Stimulated activated CD8-positive, alpha-beta memory T cell treated with anti-CD3 and anti-CD28 coated beads, Interleukin-15, amount 100 ng/mL, for 4 hours (primary cell): Measurements from ENCODE around the gene CIDEB.
"Not testable (repeated sequence)": the region's sequence is repeated elsewhere in the genome, so short reads cannot be mapped to it uniquely, and the experiment has no call there.

Experiments used
- DNase-seq, 2 donors: peaks; one replicate each; pipeline ENCODE4 v3.0.0-alpha.2; 2020; ENCODE audit warnings: low read depth in 2 of 2

Gene CIDEB, protein sequence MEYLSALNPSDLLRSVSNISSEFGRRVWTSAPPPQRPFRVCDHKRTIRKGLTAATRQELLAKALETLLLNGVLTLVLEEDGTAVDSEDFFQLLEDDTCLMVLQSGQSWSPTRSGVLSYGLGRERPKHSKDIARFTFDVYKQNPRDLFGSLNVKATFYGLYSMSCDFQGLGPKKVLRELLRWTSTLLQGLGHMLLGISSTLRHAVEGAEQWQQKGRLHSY

DNA sequence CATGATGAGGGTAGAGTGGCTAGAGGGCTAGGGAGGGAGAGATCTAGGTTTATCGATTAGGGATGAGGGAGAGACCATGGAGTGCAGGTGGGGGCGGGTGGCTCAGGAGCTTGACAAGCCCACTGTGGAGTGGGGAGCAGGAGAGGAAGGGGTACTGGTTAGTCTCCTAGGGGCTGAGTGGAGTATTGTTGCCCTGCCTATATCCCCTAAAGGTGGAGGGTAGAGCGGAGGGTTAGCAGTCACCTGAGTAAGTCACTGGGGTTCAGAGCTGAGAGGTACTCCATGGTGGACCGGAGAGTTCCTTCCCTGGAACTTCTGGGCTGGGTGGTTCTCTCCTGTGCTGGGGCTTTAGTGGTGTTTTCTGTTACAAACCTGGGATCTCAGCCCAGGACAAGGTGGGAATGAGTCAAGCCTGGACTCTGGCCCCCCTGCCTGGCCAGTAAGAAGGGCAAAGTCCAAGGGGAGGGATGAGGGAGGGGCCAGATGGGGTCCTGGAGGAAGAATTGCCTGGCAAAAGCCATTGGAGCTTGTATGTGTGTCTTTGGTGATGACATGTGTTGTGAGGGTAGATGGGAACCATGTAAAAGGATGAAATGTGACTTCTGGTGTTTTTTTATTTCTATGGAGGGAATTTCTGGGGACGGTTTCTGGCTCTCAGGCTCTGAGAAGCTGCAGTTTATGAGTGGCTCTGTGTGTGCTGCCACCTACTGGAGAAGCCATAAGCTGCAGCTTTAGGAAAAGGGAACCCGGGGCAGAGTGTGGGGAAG is at the start of gene CIDEB:
CIDEB (minus strand) TSS at position 403 of the 767 bp plus-strand sequence; CDS start at position 284, 119 bp downstream.
- DNase-seq = no peak

DNA sequence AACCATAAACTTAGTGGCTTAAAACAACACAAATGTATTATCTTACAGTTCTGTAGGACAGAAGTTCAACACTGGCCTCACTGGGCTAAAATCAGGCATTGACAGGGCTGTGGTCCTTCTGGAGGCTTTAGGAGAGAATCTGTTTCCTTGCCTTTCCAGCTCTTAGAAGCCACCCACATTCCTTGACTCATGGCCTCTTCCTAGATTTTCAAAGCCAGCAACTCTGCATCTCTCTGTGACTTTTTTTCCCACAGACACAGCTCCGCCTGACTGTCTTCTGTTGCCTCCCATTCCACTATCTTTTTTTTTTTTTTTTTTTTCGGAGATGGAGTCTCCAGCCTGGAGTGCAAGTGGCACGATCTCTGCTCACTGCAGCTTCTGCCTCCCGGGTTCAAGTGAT is 48.4 kb upstream of the CIDEB start:
- DNase-seq = no peak

DNA sequence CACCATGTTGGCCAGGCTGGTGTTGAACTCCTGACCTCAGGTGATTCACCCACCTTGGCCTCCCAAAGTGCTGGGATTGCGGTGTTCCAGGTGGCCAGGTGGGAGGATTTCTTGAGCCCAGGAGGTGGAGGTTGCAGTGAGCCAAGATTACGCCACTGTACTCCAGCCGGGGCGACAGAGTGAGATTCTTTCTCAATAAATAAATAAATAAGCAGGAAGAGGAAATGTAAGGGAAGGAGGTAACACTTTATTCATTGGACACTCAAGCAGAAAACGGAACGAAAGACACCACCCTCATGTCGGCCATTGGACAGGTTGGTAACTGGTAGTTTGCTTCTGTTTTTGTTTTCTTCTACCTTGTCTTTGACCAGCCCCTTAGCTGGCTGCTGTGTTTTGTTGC is 47.2 kb upstream of the CIDEB start:
- no peak for DNase-seq

DNA sequence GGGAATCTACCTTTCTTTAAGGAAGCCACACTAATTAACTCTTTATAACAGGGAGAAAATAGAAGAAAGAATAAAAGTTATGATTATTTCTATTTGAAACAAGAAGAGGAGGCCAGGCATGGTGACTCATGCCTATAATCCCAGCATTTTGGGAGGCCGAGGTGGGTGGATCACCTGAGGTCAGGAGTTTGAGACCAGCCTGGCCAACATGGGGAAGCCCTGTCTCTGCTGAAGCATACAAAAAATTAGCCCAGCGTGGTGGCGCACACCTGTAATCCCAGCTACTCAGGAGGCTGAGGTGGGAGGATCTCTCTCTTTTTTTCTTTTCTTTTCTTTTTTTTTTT is 46.7 kb upstream of the CIDEB start:
- DNase-seq = not testable (repeated sequence)

DNA sequence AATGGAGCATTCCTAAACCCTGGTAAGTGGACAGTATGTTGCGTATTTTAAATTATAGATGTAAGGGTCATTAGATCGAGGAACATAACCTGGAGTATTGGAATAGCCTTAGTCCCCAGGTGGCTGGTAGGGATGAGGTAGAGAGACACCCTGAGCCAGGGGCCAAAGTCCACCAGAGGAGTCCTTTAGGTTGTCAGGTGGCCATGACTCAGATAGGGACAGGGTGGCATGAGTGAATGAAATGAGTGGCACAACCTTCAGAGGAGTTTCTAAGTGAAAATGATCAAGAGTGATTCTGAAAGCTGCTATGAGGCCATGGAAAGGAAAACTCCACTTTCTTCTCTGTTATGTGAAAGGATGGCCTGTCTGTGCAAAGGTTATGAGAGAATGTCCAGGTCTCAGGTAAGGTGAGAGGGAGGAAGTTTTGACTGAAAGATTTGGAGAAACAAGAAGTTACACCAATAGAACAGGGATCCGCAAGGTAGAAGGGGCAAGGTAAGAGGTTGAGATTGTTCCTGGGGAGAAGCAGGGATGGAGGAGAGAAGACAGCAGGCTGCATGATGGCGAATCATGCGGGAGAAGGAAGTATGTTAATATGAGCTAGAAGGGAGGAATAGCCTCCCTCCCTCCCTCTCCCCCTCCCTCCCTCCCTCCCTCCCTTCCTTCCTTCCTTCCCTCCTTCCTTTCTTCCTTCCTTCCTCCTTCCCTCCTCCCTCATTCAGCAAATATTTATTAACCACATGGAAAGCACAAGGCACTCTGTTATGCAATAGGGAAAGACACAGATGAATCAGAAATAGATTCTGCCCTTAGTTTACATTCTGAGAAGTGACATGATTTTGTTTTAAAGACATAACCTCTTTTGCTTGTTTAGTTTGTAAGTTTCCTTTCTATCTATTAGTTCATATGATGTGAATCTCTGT is 46.0 kb upstream of the CIDEB start:
- DNase-seq = no peak

DNA sequence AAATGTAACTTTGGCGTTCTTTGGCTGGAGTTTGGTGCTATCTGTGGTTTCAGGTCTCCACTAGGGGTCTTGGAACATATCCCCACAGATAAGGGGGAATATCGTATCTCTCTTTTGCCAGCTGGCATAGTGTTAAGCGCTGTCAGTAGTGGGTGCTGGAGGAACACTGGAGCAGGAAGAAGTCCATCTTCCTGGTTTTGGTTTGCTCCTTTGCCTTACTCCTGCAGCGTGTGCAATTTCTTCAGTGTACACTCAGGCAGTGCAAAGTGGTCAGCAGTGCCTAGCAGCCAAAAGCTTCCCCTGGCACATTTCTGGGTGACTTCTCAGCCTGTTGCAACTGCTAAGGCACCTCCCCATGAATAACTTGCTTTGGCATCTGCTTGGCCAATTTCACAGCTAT is 43.7 kb upstream of the CIDEB start:
- DNase-seq = no peak

DNA sequence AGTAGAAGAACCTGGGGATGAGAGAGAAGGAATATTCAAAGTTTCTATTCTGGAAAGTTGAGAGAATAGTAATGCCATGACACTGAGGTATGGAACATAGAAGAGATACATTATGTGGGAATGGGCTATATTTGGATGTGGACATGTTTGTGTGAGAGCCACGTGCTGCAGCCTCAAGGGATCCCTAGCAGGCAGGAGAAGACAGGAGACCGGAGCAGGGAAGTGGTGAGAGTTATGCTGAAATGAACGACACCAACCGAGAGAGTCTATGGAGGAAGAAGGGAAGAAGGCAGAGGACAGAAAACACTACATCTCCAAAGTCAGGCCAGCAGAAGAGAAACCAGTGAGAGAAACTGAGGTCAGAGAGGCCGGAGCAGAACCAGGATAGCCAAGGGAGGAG is 42.0 kb upstream of the CIDEB start:
- no peak for DNase-seq

DNA sequence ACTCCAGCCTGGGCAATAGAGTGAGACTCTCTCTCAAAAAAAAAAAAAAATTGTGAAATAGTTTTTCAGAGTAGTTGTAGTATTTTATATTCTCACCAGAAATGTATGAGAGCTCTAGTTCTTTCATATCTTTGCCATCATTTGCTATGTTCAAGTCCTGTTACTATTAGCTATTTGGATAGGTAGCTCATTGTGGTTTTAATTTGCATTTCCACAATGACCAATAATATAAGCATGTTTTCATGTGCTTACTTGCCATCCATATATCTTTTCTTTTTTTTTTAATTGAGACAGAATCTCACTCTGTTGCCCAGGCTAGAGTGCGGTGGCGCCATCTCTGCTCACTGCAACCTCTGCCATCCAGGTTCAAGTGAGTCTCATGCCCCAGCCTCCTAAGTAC is 40.4 kb upstream of the CIDEB start:
- DNase-seq = no peak

DNA sequence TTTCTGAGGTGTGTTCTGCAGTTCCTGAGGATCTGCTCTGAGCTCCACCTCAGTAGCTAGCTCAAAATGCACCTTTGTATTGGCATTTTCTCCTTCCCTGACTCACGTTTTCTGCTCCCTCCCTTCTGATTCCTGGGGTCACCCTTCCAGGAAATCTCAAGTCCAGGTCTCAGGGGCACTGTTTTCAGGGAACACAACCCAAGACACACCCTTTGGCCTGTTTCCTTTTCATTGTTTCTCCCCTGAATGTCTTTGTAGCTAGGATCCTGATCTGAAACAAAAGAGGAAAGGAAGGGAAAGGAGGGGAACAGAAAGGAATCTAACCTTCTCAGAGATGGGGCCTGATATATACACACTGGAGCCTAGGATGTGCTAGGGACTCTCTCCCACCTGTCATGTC is 39.4 kb upstream of the CIDEB start:
- DNase-seq = no peak

DNA sequence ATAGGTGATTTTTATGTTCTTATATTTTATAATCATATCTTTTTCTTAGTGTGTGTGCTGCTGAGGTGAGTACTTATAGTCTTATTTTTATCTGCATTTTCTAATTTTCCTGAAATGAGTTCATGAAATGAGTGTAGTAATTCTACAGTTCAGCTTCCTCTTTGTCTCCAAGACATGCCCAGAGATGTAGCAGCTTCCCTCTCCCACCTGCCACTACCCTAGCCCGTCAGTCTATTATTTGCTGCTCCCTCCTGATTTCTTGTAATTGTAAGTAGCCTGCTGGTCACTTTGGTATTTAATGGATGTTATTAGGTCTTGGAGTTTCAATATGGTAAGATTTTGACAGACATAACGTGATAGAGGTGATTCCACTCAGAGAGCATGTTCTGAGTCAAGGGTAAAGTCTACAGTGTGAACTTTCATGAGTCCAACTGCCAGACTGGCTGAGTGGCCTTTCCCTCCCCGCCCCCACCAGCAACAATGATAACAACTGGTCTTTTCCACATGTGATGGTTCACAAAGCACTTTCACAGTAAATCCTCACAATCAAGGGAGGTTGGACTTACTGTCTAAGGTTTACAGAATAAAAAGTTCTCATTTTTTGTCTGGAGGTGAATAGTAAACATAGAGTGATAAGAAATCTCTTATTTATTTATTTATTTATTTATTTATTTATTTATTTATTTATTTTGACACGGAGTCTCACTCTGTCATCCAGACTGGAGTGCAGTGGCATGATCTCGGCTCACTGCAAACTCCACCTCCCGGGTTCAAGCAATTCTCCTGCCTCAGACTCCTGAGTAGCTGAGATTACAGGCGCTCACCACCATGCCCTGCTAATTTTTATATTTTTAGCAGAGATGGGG is 36.3 kb upstream of the CIDEB start:
- DNase-seq = no peak

DNA sequence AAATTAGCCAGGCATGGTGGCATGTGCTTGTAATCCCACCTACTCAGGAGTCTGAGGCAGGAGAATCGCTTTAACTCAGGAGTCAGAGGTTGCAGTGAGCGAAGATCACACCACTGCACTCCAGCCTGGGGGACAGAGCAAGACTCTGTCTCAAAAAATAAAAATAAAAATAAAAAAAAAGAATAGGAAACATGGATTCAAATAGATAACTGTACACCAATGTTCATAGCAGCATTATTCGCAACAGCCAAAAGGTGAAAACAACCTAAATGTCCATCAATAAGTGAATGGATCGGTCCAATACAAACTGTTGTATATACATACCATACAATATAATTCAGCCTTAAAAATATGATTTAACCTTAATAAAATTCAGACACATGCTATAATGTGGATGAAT is 35.1 kb upstream of the CIDEB start:
- no peak for DNase-seq

DNA sequence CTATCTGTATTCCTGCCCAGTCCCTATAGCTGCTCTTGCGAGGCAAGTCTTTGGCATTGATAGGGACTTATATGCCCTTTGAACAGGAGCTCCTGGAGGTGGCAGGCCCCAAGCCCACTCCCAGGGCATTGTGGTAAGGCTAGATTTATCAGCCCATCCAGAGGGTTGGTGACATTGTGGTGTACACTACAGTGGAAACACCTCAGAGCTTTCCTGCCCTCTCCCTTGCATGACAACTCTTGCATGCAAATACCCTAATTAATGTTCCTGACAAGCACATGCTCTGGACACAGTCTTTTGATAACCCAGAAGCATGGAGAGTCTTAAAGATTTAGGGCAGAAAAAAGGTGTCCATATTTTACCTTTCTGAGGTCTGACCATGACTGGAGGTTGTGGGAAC is 32.8 kb upstream of the CIDEB start:
- no peak for DNase-seq

DNA sequence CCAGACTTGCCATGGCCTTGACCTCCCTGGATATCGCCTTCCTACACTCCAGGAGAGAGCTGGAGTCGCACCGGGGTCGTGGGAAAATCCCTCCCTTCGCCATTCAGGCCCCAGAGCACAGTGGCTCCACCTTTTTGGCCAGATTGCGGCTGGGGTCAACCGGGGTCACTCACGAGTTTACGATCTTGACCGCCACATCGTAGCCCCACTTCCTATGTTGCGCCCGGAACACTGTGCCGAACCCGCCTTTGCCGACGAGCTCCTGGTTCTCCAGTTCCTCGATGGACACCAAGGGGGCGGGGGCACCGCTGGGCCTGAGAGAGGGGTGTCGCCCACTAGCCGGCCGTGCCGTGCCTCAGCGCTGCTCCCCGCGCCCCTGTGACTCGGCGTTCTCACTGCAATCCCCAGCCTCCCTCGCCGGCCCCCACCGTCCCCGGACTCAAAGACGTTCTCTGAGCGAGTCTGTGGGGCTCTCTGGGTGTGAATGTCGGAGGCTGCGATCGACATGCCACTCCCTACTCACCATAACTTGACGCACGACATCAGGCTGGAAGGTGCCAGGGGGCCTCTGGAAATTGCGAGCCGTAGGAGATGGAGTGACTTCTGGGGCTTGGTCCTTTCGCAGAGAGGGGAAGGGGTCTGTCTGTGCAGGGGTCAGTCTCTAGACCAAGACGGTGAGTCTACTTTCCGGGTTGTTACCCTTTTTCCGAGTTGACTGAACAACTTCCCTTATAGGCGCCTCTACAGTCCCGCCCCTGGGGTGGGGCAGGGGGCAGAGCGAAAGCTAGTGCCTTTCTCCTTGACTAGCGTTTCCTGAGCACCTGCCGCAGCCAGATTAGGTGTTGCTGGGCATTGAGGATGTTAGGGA is 31.7 kb upstream of the CIDEB start, which contains the start of gene RIPK3:
RIPK3 (minus strand) TSS at position 708 of the 868 bp plus-strand sequence; CDS start at position 543, 165 bp downstream.
- DNase-seq = peak in 1 of 2 donors; percentile 37

DNA sequence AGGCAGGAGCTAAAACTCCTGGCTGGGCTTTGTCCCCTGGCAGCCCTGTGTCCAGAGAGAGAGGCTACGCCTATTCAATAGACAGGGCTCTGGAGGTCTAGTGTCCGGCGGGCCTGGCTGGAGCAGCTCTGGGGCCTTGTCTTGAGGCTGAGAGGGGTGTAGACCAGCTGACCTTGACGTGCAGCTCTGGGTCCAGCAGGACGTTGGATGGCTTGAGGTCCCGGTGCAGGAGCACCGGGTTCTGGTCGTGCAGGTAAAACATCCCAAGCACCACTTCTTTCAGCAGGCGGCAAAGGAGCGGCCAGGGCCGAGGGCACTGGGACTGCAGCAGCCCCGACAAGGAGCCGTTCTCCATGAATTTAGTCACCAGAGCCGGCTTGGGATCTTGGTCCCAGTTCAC is 31.1 kb upstream of the CIDEB start:
- DNase-seq = no peak

DNA sequence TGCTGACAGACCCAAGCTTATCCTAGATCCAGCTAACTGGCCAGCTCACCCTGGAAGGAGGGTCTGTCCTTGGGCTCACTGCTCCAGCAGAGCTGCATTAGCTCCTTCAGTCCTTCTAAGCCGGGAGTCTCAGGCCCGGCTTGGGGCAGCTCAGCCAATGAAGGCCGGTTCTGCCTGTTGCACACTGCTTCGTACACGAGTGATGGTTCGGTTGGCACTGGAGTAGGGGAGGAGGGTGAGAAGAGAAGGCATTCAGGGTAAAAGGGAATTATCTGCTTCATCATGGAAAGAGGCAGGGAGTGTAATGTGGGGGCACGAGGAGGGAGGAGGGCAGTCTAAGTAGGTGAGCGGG is 30.0 kb upstream of the CIDEB start:
- no peak for DNase-seq

DNA sequence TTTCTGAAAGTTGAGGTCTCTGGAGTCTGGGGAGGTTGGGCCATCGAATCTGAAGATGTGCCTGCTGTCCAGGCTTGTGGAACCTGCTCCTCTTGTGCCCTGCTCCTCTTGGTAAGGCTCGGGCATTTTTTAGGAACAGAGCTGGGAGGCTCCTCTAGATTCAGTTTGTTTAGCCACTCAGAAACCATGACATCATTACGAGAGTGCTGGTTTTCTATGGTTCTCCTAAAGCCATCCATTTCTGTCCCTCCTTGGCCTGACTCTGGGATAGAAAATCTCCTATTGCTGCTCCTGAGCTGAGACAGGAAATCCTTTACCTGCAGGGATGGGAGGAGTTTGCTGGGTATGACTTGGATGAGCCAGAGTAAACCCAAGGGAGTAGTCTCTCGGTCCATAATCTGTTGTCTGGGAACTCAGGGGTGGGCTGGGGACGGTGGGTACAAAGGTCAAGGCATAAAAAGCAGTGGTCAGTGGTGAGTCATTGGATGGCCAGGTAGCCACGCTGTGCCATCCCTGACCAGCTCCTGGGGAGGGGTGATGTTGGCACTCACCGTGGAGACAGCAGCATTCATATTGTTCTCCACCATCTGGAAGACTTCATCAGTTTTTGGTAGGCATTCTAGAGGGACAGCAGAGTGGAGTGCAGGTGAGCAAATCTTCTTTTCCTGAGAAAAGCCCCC is 29.5 kb upstream of the CIDEB start:
- no peak for DNase-seq

DNA sequence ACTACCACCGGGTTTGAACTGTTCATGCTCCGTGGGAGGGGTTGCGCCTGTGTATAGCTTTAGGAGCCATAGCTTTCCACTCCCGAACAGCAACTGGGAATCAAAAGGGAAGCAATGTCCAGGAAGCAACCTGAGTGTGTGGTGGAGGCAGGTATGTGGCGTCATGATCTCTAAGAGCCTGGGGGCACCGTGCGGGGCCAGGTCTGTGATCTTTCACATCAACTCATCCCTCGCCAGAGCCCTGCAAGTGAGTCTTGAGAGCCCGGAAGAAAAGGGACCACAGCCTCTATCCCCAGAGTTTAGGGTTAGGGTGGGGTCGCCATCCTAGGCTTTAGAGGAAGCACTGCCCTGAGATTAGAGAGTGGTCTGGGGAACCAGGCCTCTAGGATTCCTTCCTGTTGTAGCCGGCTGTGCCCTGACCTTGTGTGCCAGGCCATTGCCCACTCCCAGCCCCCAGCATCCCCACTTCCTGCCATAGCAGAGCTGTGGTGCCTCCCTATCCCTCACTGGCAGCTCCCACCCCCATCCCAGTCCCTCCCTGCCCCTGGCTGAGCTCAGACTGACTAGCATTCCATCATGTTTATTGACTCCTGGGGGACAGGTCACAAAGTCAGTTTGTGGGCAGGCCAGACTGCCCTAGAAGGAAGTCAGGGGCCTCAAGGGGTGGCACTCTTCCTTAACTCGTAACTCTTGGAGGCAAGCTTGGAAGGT is 27.8 kb upstream of the CIDEB start:
- DNase-seq = no peak

DNA sequence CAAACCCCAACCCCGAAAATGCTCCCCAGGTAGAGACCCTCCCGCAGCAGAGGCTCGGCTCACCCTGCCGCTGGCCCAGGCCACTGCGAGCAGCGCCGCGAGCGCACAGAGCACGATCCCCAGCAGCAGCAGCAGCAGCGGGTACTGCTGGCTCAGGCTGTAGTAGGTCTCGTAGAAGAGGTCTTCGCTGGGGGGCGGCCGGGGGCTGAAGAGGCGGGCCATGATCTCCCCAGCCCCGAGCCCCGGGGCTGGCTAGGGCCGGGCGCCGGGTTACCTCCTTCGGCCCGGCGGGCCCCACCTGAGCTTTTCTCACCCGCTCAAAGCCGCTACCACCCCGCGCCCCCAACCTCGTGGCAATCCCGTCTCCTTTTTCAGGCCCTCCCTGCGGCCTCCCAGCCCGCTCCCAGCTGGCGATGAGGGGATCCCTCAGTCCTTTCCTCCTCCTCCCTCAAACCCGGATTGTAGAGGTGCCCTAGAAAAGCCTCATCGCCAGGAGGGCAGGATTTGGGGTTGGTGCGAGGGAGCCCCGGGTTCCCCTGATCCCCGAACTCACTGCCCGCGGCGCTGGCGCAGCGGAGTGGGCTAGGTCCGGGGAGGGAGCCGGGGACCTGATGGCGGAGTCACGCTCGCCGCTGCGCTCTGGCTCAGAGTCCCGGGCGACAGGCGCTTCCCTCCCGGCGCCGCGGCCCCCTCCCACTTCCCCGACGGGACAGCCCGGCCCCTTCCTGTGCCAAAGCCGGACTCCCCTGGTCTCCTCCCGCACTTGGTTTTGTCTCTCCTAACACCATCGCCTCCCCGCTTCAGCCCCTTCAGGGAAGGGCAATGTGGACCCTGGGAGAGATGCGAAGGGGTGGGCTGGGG is 26.9 kb upstream of the CIDEB start, which contains the start of gene ADCY4:
ADCY4 (minus strand) TSS at position 641 of the 861 bp plus-strand sequence; CDS start at position 222, 419 bp downstream.
- no peak for DNase-seq
